Esophagus muscularis mucosa (tissue), 4 donors: ENCODE data around the gene ECT2. TPM values are rescaled to one million over a fixed set of nuclear protein-coding genes. Genes with fewer than 3 reads are reported as not detected.
"Not testable (repeated sequence)": the region's sequence is repeated elsewhere in the genome, so short reads cannot be mapped to it uniquely, and the experiment has no call there.

ENCODE experiments used
- DNase-seq: peaks from one replicate; pipeline ENCODE4 v3.0.0-alpha.2; 2017; ENCODE audit errors: extremely low spot score
- H3K27ac ChIP-seq, 4 donors: fragments of 200-600 bp; sonication (generic); replicated peaks in 1 of 4; 1 replicate in 3 of 4; 2 replicates in 1 of 4; pipeline ENCODE4 v1.5.1; 2016 to 2019; ENCODE audit warnings: mild to moderate bottlenecking in 1 of 4
- H3K27me3 ChIP-seq, 4 donors: fragments of 200-600 bp; sonication (generic); one replicate each; pipeline versions ENCODE4 v1.5.1 to v1.6.0; 2016 to 2019
- H3K36me3 ChIP-seq, 4 donors: fragments of 200-600 bp; sonication (generic); one replicate each; pipeline ENCODE4 v1.5.1; 2016 to 2019
- H3K4me1 ChIP-seq, 4 donors: fragments of 200-600 bp; sonication (generic); one replicate each; pipeline ENCODE4 v1.5.1; 2016 to 2019
- H3K4me3 ChIP-seq, 4 donors: fragments of 200-600 bp; sonication (generic); 1 replicate in 2 of 4; 2 replicates in 2 of 4; pipeline ENCODE4 v1.5.1; 2016 to 2019; ENCODE audit warnings: mild to moderate bottlenecking in 4 of 4, moderate library complexity in 1 of 4
- H3K9me3 ChIP-seq, 4 donors: fragments of 200-600 bp; sonication (generic); 1 replicate in 3 of 4; 2 replicates in 1 of 4; pipeline ENCODE4 v1.5.1; 2016 to 2019
- EP300 ChIP-seq: sonication (generic); formaldehyde crosslinking; IDR thresholded peaks from one replicate; pipeline ENCODE4 v1.6.1; 2017; ENCODE audit warnings: antibody characterized with exemption
- POLR2A ChIP-seq: fragments of 450-650 bp; IDR thresholded peaks from one replicate; pipeline ENCODE4 v1.6.1; 2017; ENCODE audit warnings: antibody characterized with exemption, moderate library complexity, mild to moderate bottlenecking, low read depth
- POLR2AphosphoS5 ChIP-seq, 2 donors: sonication (generic); formaldehyde crosslinking; IDR thresholded peaks; one replicate each; pipeline ENCODE4 v1.6.1; 2017; ENCODE audit warnings: antibody characterized with exemption in 2 of 2
- WGBS: methylation state at CpG from one replicate; pipeline ENCODE4 v1.1.5; 2018; 5-methylcytosine and 5-hydroxymethylcytosine counted together
- intact Hi-C: fragments of 100-400 bp; cut with DNase I; formaldehyde crosslinking; loops from one replicate; pipeline ENCODE4 v1.15.1; 2023
- total RNA-seq, 4 donors: library from RNA; depleted of rRNA; stranded (reverse); fragments of >200 nt; gene quantifications; one replicate each; pipeline versions ENCODE4 v1.1.0 to v1.2.1, GENCODE V29; 2016
- TF ChIP-seq, protein P1 (sequence below), 3 experiments: fragments of 200-600 bp in 2 of 3; fragments of 450-650 bp in 1 of 3; sonication (generic) in 2 of 3; IDR thresholded peaks; one replicate each; pipeline ENCODE4 v1.5.1; 2017 to 2019; ENCODE audit warnings: antibody characterized with exemption in 3 of 3, mild to moderate bottlenecking in 2 of 3, moderate library complexity in 1 of 3

ECT2 gene
- total RNA-seq, 4 donors from 2014 or later: 7.3 to 8.7 (median 7.9) TPM

DNA sequence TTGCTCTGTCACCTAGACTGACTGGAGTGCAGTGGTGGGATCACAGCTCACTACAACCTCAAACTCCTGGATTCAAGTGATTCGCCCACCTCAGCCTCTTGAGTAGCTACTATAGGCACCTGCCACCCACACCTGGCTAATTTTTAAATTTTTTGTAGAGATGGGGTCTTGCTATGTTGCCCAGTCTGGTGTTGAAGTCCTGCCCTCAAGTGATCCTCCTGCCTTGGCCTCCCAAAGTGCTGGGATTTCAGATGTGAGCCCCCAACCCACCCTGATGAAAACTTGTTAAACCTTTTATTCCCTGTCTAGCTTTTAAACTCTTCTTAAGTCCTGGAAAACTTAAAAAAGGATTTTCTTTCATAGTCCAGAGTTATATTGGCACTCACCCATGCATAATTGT is 2.6 kb downstream of the ECT2 start:
- no peak for TF ChIP-seq POLR2AphosphoS5 (IDR thresholded peaks at IDR 0.05)
- TF ChIP-seq, protein P1, sequence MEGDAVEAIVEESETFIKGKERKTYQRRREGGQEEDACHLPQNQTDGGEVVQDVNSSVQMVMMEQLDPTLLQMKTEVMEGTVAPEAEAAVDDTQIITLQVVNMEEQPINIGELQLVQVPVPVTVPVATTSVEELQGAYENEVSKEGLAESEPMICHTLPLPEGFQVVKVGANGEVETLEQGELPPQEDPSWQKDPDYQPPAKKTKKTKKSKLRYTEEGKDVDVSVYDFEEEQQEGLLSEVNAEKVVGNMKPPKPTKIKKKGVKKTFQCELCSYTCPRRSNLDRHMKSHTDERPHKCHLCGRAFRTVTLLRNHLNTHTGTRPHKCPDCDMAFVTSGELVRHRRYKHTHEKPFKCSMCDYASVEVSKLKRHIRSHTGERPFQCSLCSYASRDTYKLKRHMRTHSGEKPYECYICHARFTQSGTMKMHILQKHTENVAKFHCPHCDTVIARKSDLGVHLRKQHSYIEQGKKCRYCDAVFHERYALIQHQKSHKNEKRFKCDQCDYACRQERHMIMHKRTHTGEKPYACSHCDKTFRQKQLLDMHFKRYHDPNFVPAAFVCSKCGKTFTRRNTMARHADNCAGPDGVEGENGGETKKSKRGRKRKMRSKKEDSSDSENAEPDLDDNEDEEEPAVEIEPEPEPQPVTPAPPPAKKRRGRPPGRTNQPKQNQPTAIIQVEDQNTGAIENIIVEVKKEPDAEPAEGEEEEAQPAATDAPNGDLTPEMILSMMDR (IDR thresholded peaks at IDR 0.05): no peak
- no peak for TF ChIP-seq EP300
- TF ChIP-seq POLR2A: no peak
- Histone ChIP-seq H3K27ac (no peak overlapping the region), H3K4me3 (no peak overlapping the region), H3K36me3 (no peaks in the 10 kb centered on the region), H3K27me3 (no peaks in the 10 kb centered on the region), H3K4me1 (peaks cover 0 to 24% (median 20%) of the 10 kb centered on the region in 4 donors), H3K9me3 (no peaks in the 10 kb centered on the region)
- intact Hi-C loops: no loop called here
- WGBS: 100% methylated on average over 1 of the region's 1 CpG
- no peak for DNase-seq

GRCh38 chr3:172760416-172760815 is 9.9 kb downstream of the ECT2 start:
- H3K27ac ChIP-seq, DNase-seq, H3K27me3 ChIP-seq, H3K9me3 ChIP-seq, H3K4me3 ChIP-seq, H3K4me1 ChIP-seq, intact Hi-C loops: not testable (repeated sequence)
- H3K36me3 ChIP-seq: peaks cover 0 to 31% (median 12%) of the 10 kb centered on the region in 4 donors
- 94% methylated on average over 6 of the region's 6 CpGs for WGBS

GRCh38 chr3:172766241-172766640 is 15.7 kb downstream of the ECT2 start:
- Histone ChIP-seq H3K27me3 (no peaks in the 10 kb centered on the region), H3K36me3 (peaks cover 0 to 43% (median 20%) of the 10 kb centered on the region in 4 donors), H3K4me3 (no peak overlapping the region), H3K27ac (no peak overlapping the region), H3K4me1 (no peaks in the 10 kb centered on the region), H3K9me3 (no peaks in the 10 kb centered on the region)
- intact Hi-C loops: no loop called here
- no peak for DNase-seq
- TF ChIP-seq POLR2A: no peak
- TF ChIP-seq, protein P1 (IDR thresholded peaks at IDR 0.05): no peak
- WGBS: 89% methylated on average over 2 of the region's 2 CpGs

GRCh38 chr3:172766718-172767405 is 16.3 kb downstream of the ECT2 start:
- Histone ChIP-seq H3K36me3 (peaks cover 0 to 43% (median 20%) of the 10 kb centered on the region in 4 donors), H3K4me1 (no peaks in the 10 kb centered on the region), H3K27me3 (no peaks in the 10 kb centered on the region), H3K9me3 (no peaks in the 10 kb centered on the region), H3K27ac (no peak overlapping the region), H3K4me3 (no peak overlapping the region)
- DNase-seq: no peak
- intact Hi-C loops: no loop called here
- 97% methylated on average over 10 of the region's 10 CpGs for WGBS
- no peak for TF ChIP-seq POLR2AphosphoS5 (IDR thresholded peaks at IDR 0.05)
- no peak for TF ChIP-seq POLR2A
- TF ChIP-seq, protein P1 (IDR thresholded peaks at IDR 0.05): no peak
- TF ChIP-seq EP300: no peak

DNA sequence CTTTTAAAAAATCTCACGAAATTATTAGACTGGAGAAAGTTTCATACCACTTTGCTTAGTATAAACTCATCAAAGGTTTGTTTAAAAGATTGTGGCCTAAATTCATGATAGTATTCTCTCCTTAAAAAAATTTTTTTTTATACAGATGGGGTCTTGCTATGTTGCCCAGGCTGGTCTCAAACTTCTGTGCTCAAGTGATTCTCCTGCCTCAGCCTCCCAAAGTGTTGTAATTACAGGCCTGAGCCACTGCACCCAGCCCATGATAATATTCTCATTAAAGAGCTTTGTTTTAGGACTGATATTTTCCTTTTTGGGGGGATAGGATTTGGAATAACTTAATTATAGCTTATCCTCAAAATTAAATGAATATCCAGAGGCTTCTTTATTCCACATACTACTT is 19.9 kb downstream of the ECT2 start:
- WGBS: 89% methylated on average over 1 of the region's 1 CpG
- Histone ChIP-seq H3K27me3 (no peaks in the 10 kb centered on the region), H3K9me3 (no peaks in the 10 kb centered on the region), H3K4me3 (no peak overlapping the region), H3K36me3 (peaks cover 0 to 24% (median 11%) of the 10 kb centered on the region in 4 donors), H3K27ac (no peak overlapping the region), H3K4me1 (no peaks in the 10 kb centered on the region)
- no peak for DNase-seq
- intact Hi-C loops: no loop called here
- TF ChIP-seq EP300: no peak
- TF ChIP-seq, protein P1 (IDR thresholded peaks at IDR 0.05): no peak
- TF ChIP-seq POLR2AphosphoS5 (IDR thresholded peaks at IDR 0.05): no peak
- TF ChIP-seq POLR2A: no peak
